Measurements from ENCODE around the gene POC1A.

POC1A gene

DNA sequence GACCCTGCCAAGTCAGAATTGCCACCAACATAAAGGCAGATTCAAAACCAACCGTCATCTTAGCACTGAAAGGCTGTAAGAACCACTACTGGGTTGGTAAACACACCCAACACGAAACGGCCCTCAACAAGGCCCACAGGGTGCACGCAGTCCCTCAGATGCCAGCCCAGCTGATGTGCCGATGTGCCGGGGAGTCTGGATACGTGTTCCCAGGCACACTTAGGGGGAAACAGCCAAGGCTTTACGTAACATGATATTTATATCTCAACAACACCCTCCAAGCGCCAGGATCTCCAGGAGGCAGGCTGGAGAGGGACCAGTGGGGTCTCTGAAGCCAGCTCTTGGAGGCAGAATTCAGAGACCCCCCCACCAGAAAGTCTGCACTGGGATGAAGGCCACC, 14.2 kb downstream of the POC1A start:
- DNase-seq: no peak
- TF ChIP-seq GATA1 (IDR thresholded peaks at IDR 0.05; ENCODE audit: low read depth, low read length): no peak
- no peak for TF ChIP-seq POLR2A (IDR thresholded peaks at IDR 0.05; ENCODE audit: low read length)

GRCh38 chr3:52137311-52137710, 16.9 kb downstream of the POC1A start:
- TF ChIP-seq GATA1 (IDR thresholded peaks at IDR 0.05; ENCODE audit: low read depth, low read length) (no peak), POLR2A (IDR thresholded peaks at IDR 0.05; ENCODE audit: low read length) (no peak)
- no peak for DNase-seq

DNA sequence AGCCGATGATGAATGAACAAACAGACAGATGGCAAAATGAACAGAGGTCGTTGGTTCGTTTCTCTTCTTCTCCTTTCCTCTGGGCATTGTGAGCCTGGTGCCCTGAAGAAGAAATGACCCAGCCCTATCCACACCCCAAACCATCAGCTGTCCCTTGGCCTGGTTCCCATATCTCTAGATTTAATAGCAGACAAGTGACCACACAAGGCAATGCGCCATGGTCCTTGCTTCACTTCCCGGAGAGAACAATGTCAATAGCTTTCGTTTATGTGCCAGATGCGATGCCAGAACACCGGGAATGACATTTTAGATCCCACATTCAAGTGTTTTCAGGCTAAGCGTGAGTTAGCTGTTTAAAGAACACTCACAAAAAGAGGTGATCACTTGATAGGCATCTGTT, 17.7 kb downstream of the POC1A start:
- DNase-seq: no peak
- TF ChIP-seq POLR2A (IDR thresholded peaks at IDR 0.05; ENCODE audit: low read length) (no peak), GATA1 (IDR thresholded peaks at IDR 0.05; ENCODE audit: low read depth, low read length) (no peak)

DNA sequence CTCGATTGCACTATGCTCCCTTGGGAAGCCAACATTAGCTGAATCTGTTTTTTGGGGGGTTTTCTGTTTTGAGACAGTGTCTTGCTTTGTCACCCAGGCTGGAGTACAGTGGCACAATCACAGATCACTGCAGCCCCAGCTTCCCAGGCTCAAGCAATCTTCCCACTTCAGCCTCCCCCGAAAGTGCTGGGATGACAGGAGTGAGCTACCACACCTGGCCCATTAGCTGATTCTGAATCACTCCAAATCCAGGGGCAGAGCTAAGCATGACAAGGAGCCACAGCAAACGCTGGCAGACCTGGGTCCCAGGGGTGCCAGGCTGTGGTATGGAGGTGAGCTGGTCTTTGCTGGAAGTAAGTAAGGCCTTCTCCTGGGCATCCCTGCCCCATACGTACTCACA, 18.9 kb downstream of the POC1A start:
- no peak for DNase-seq
- TF ChIP-seq POLR2A (IDR thresholded peaks at IDR 0.05; ENCODE audit: low read length): no peak

DNA sequence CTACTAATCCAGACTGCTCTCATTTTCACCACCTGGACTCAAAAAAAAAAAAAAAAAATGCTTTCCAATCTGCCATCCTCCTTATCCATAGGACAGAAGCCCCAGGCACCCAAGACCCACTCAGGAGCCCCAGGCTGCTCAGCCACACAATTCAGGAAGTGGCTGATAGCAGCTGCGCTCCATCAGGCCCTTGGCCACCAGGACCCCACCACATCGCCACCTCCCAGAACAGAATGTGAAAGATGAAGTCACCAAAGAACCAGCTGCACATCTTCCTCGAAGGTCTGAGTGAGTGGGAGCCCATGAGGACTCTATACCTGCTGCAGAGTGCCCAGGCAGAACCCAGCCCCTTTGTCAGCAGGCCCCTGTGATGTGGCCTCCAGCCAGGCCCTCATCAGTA, 19.5 kb downstream of the POC1A start:
- DNase-seq: no peak
- TF ChIP-seq GATA1 (IDR thresholded peaks at IDR 0.05; ENCODE audit: low read depth, low read length) (no peak), POLR2A (IDR thresholded peaks at IDR 0.05; ENCODE audit: low read length) (no peak)

DNA sequence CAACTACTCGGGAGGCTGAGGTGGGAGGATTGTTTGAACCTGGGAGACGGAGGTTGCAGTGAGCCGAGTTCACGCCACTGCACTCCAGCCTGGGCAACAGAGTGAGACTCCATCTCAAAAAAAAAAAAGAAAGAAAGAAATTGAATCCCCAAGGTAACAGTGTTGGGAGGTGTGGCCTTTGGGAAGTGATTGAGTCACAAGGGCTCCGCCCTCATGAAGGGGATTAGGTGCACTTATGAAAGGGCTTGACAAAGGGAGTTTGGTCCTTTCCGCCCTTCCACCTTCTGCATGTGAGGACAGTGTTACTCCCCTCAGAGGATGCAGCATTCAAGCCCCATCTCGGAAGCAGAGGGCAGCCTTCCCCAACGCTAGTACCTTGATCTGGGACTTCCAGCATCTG, 21.3 kb downstream of the POC1A start:
- TF ChIP-seq GATA1 (IDR thresholded peaks at IDR 0.05; ENCODE audit: low read depth, low read length) (no peak), POLR2A (IDR thresholded peaks at IDR 0.05; ENCODE audit: low read length) (no peak)
- no peak for DNase-seq

GRCh38 chr3:52132041-52132440, 22.2 kb downstream of the POC1A start:
- DNase-seq: no peak
- no peak for TF ChIP-seq POLR2A (IDR thresholded peaks at IDR 0.05; ENCODE audit: low read length)
- TF ChIP-seq GATA1 (IDR thresholded peaks at IDR 0.05; ENCODE audit: low read depth, low read length): no peak

DNA sequence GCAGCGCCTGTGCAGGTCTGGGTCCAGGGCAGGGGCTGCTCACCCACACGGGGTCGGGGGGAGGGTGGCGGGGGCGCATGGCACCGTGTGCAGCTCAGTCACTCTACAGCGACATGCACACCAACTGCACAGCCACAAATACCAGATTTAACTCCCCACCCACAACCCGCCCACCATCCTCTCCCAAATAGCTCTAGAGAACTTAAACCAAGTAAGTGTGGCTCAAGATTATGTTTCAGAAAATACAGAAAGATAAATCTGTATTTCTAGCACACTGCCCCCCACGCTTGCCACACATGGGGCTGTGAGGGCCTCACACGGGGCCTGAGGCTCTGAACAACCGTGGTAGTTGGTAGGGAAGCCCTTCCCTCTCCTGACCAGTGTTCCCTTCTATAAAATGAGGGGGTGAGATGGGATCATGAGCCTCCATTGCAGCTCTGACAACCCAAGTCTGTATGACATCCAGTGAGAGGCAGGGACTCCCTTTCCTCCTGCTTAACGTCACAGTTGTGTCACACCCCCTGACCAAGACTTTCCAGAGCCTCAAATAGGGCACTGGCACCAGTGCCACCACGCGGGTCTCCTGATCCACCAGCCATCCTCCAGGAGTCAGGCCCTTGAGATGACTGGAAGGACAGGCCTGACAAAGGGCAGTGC, 23.1 kb downstream of the POC1A start:
- no peak for TF ChIP-seq POLR2A (IDR thresholded peaks at IDR 0.05; ENCODE audit: low read length)
- TF ChIP-seq GATA1 (IDR thresholded peaks at IDR 0.05; ENCODE audit: low read depth, low read length): no peak
- no peak for DNase-seq

- TF ChIP-seq POLR2A (IDR thresholded peaks at IDR 0.05; ENCODE audit: low read length) (no peak), GATA1 (IDR thresholded peaks at IDR 0.05; ENCODE audit: low read depth, low read length) (no peak)
- peak; percentile 17 to 56 for DNase-seq
Measured at GRCh38 chr3:52128118-52128683, 26.0 kb downstream of the POC1A start.

- TF ChIP-seq POLR2A (IDR thresholded peaks at IDR 0.05; ENCODE audit: low read length): no peak
- TF ChIP-seq GATA1 (IDR thresholded peaks at IDR 0.05; ENCODE audit: low read depth, low read length): no peak
- DNase-seq: no peak
Measured at GRCh38 chr3:52126500-52126899, 27.7 kb downstream of the POC1A start.

GRCh38 chr3:52126036-52126435, 28.2 kb downstream of the POC1A start:
- TF ChIP-seq GATA1 (IDR thresholded peaks at IDR 0.05; ENCODE audit: low read depth, low read length) (no peak), POLR2A (IDR thresholded peaks at IDR 0.05; ENCODE audit: low read length) (no peak)
- no peak for DNase-seq

GRCh38 chr3:52124766-52125165, 29.5 kb downstream of the POC1A start:
- DNase-seq: no peak
- TF ChIP-seq GATA1 (IDR thresholded peaks at IDR 0.05; ENCODE audit: low read depth, low read length): no peak
- TF ChIP-seq POLR2A (IDR thresholded peaks at IDR 0.05; ENCODE audit: low read length): no peak

DNA sequence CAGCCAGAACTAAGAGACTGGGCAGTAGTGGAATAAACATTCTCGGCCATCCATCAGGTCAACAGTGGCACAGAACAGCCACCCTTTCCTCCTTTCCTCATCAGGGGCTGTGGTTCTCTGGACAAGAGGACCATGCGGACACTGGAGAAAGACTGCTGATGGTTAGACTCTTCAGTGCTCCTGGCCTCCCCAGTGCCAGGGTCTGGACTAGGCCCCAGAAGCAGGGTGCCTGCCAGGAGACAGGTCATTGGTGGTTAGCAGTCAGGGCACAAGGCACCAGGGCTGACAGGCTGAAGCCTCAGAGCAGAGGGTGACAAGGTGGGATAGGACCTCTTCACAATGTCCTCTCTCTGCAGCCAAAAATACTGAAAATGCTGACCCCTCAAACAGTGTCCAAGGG, 30.1 kb downstream of the POC1A start:
- TF ChIP-seq POLR2A (IDR thresholded peaks at IDR 0.05; ENCODE audit: low read length): no peak
- no peak for TF ChIP-seq GATA1 (IDR thresholded peaks at IDR 0.05; ENCODE audit: low read depth, low read length)
- DNase-seq: no peak

DNA sequence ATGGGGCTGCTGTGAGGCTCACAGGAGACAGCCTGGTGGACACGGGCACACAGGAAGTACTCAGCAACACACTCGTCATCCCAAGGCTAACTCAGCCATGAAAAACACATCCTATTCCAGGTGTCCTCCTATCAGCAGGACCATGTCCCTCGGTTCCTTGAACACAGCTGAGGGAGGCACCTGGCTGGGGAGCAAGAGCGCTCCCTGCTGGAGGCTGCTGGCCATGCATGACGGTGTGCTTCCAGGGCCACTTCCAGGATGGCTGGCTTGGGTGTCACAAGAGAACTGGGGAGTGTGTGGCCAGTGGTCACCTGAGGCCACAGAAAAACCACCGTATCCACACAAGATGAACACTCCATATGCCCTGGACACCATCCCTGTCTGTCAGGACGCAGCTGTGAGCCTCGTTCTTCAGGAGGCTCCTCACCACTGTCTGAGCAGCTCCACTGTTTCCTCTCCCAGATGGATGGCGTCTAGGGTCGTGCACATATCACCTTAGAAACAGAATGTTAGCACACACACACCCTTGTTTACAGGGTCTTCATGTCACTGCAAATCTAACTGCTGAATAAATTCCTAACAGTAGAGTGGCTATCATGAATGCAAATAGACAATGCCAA, 31.0 kb downstream of the POC1A start:
- DNase-seq: peak; percentile 68 to 86
- no peak for TF ChIP-seq POLR2A (IDR thresholded peaks at IDR 0.05; ENCODE audit: low read length)
- no peak for TF ChIP-seq GATA1 (IDR thresholded peaks at IDR 0.05; ENCODE audit: low read depth, low read length)

DNA sequence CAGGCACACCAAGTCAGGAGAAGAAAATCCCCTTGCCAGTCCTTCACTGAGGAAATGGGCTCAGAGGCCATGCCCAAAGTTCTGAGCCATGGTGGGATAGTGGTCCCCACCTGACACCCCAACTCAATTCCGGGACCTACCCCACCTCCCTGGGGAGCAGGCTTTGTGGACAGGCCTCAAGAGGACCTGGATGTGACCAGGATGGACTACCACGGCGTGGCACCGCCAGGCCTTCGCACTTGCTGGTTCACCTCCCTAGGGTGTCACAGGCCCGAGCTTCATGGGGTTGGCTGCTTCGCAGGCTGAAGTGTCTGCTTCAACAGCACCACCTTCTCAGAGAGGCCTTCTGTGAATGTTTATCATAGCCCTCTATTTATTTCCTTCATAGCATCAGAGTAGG, 31.7 kb downstream of the POC1A start:
- no peak for DNase-seq
- TF ChIP-seq POLR2A (IDR thresholded peaks at IDR 0.05; ENCODE audit: low read length) (no peak), GATA1 (IDR thresholded peaks at IDR 0.05; ENCODE audit: low read depth, low read length) (no peak)

Data from erythroblast (primary cell).